Right renal pelvis (tissue), 4 donors: Measurements from ENCODE around the gene NFIX. TPM values are rescaled to one million over a fixed set of nuclear protein-coding genes. Genes with fewer than 3 reads are reported as not detected.

Experiments
- DNase-seq, 4 donors: peaks; one replicate each; pipeline ENCODE4 v3.0.0-alpha.2; 2013; ENCODE audit warnings: low read depth in 4 of 4, low spot score in 3 of 4, missing footprints in 1 of 4
- polyA plus RNA-seq, 4 donors: library from polyadenylated mRNA; unstranded; fragments of 120-200 nt; gene quantifications; one replicate each; pipeline ENCODE4 v1.2.1, GENCODE V29; 2013; ENCODE audit not compliant: insufficient read length in 4 of 4

Gene NFIX
- polyA plus RNA-seq, 4 donors: 18.4 to 24.8 (median 19.4) TPM

GRCh38 chr19:13135068-13136062 lies 140.1 kb downstream of the NFIX start:
- no peak for DNase-seq

GRCh38 chr19:13137290-13137794 lies 142.1 kb downstream of the NFIX start:
- no peak for DNase-seq

GRCh38 chr19:13138171-13138915 lies 143.1 kb downstream of the NFIX start:
- DNase-seq: no peak

- DNase-seq: no peak
Measured at GRCh38 chr19:13138916-13139198, 143.6 kb downstream of the NFIX start.

GRCh38 chr19:13139633-13140311 lies 144.5 kb downstream of the NFIX start:
- no peak for DNase-seq

- no peak for DNase-seq
Measured at GRCh38 chr19:13146763-13147563, 151.7 kb downstream of the NFIX start.

Other genes with a start within 250 kb of the NFIX start
- under 1 TPM in 1 of 4 donors, not detected in 3; 0.12 TPM for gene BEST2, start 243.7 kb upstream of the NFIX start, polyA plus RNA-seq
- gene HOOK2, start 219.9 kb upstream of the NFIX start, polyA plus RNA-seq: 10 to 100 TPM; 39.0 to 61.9 (median 42.5) TPM
- 10 to 100 TPM; 20.1 to 50.8 (median 38.2) TPM for gene JUNB, start 204.0 kb upstream of the NFIX start, polyA plus RNA-seq
- 100 to 1,000 TPM; 295 to 351 (median 312) TPM for gene PRDX2, start 193.7 kb upstream of the NFIX start, polyA plus RNA-seq
- 10 to 100 TPM in 1 of 4 donors, 1 to 10 TPM in 3; 5.6 to 13.3 (median 7.5) TPM for gene THSD8, start 193.4 kb upstream of the NFIX start, polyA plus RNA-seq
- gene RNASEH2A, start 188.9 kb upstream of the NFIX start, polyA plus RNA-seq: 10 to 100 TPM; 29.2 to 42.0 (median 31.2) TPM
- under 1 TPM in 1 of 4 donors, not detected in 3; 0.08 TPM for gene RTBDN, start 160.9 kb upstream of the NFIX start, polyA plus RNA-seq
- gene MAST1, start 157.0 kb upstream of the NFIX start, polyA plus RNA-seq: 1 to 10 TPM in 2 of 4 donors, under 1 TPM in 2; 0.91 to 1.6 (median 1.1) TPM
- 10 to 100 TPM; 11.9 to 16.2 (median 12.7) TPM for gene DNASE2, start 114.0 kb upstream of the NFIX start, polyA plus RNA-seq
- under 1 TPM; 0.41 to 0.49 (median 0.44) TPM for gene KLF1, start 108.3 kb upstream of the NFIX start, polyA plus RNA-seq
- 10 to 100 TPM; 24.7 to 36.2 (median 30.4) TPM for gene GCDH, start 104.3 kb upstream of the NFIX start, polyA plus RNA-seq
- gene SYCE2, start 76.2 kb upstream of the NFIX start, polyA plus RNA-seq: 1 to 10 TPM; 2.0 to 3.2 (median 2.9) TPM
- 10 to 100 TPM; 48.8 to 62.7 (median 49.4) TPM for gene FARSA, start 61.8 kb upstream of the NFIX start, polyA plus RNA-seq
- 100 to 1,000 TPM; 804 to 950 (median 938) TPM for gene CALR, start 56.9 kb upstream of the NFIX start, polyA plus RNA-seq
- gene RAD23A, start 49.6 kb upstream of the NFIX start, polyA plus RNA-seq: 10 to 100 TPM; 73.2 to 97.1 (median 81.5) TPM
- 10 to 100 TPM; 27.8 to 45.8 (median 30.0) TPM for gene GADD45GIP1, start 38.3 kb upstream of the NFIX start, polyA plus RNA-seq
- under 1 TPM in 2 of 4 donors, not detected in 2; 0.10 to 0.14 TPM for gene DAND5, start 25.9 kb upstream of the NFIX start, polyA plus RNA-seq
- 1 to 10 TPM; 4.6 to 7.4 (median 4.7) TPM for gene LYL1, start 107.4 kb downstream of the NFIX start, polyA plus RNA-seq
- gene TRMT1, start 121.3 kb downstream of the NFIX start, polyA plus RNA-seq: 10 to 100 TPM; 29.0 to 38.4 (median 35.2) TPM
- gene NACC1, start 122.8 kb downstream of the NFIX start, polyA plus RNA-seq: 10 to 100 TPM; 23.5 to 34.5 (median 23.8) TPM
- gene STX10, start 154.9 kb downstream of the NFIX start, polyA plus RNA-seq: 10 to 100 TPM; 53.2 to 71.4 (median 54.6) TPM
- 100 to 1,000 TPM in 1 of 4 donors, 10 to 100 TPM in 3; 65.7 to 146 (median 88.8) TPM for gene IER2, start 154.9 kb downstream of the NFIX start, polyA plus RNA-seq